ENCODE measurements around the gene NTN3. TPM values are rescaled to one million over a fixed set of nuclear protein-coding genes. Genes with fewer than 3 reads are reported as not detected.

Gene NTN3
- total and polyA plus RNA-seq, 2 of the 4 experiments (the other 2 are of a cell fraction), result 0.18 to 0.38 TPM

GRCh38 chr16:2512735-2513404, 41.8 kb downstream of the NTN3 start:
- ChIA-PET CTCF (no interaction called here), POLR2A (ENCODE audit: unreplicated experiment) (no interaction called here)
- peaks cover 35% of the 10 kb centered on the region for H4K20me1 ChIP-seq (ENCODE audit: insufficient read depth, low read length)
- BruUV-seq (replicated peaks), result no TSS peak
- H4K5ac ChIP-seq (ENCODE audit: low read depth, low read length), result peak overlapping the region; percentile 24; the same call in 1 of the 2 replicates
- H3K18ac ChIP-seq (ENCODE audit: low read depth, low read length), result no peak overlapping the region
- H2AFZ ChIP-seq (replicated peaks; ENCODE audit: low read length, poor library complexity), result peak overlapping the region; percentile 94
- no peaks in the 10 kb centered on the region for H3K9me3 ChIP-seq (ENCODE audit: control insufficient read depth, insufficient read depth, low read length)
- H3K4me2 ChIP-seq (ENCODE audit: low read depth, low read length), result peak overlapping the region; percentile 72
- H3K4me1 ChIP-seq (ENCODE audit: control insufficient read depth, insufficient read depth, low read length), result peaks cover 16% of the 10 kb centered on the region
- peaks cover 19% of the 10 kb centered on the region for H3K9me1 ChIP-seq (ENCODE audit: insufficient read depth, low read length)
- dilution Hi-C loops (cut with HindIII; ENCODE audit: low sequenced_read_pairs, unreplicated experiment), result no loop called here
- peak overlapping the region; percentile 72 to 74 for H4K8ac ChIP-seq (ENCODE audit: low read depth in 2 of 2, low read length in 2 of 2)
- TF ChIP-seq RFX5 (IDR thresholded peaks at IDR 0.05; ENCODE audit: low read depth, low read length), result no peak
- TF ChIP-seq SMC3 (IDR thresholded peaks at IDR 0.05; ENCODE audit: low read depth, low read length), result no peak
- TF ChIP-seq CHD1 (IDR thresholded peaks at IDR 0.05; ENCODE audit: low read depth, low read length), result no peak
- no peak for TF ChIP-seq FOS (IDR thresholded peaks at IDR 0.05; ENCODE audit: low read depth, low read length)
- TF ChIP-seq, protein P1, sequence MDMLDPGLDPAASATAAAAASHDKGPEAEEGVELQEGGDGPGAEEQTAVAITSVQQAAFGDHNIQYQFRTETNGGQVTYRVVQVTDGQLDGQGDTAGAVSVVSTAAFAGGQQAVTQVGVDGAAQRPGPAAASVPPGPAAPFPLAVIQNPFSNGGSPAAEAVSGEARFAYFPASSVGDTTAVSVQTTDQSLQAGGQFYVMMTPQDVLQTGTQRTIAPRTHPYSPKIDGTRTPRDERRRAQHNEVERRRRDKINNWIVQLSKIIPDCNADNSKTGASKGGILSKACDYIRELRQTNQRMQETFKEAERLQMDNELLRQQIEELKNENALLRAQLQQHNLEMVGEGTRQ (IDR thresholded peaks at IDR 0.05; ENCODE audit: low read depth, low read length), result no peak
- no peak for TF ChIP-seq CEBPB (IDR thresholded peaks at IDR 0.05; ENCODE audit: low read depth, low read length)
- TF ChIP-seq NFE2L2 (IDR thresholded peaks at IDR 0.05; ENCODE audit: low read depth, low read length), result no peak
- DNase-seq, result no peak
- H4K91ac ChIP-seq (ENCODE audit: insufficient read depth, low read depth, low read length), result no peak overlapping the region
- no peak overlapping the region for H2BK120ac ChIP-seq (ENCODE audit: low read depth, low read length)
- H2BK20ac ChIP-seq (ENCODE audit: low read depth, low read length), result no peak overlapping the region
- WGBS, 2 experiments (ENCODE audit: extremely low coverage in 2 of 2, insufficient read length in 1 of 2), result 50% methylated on average over 10 of the region's 15 CpGs; no CpG with 5 or more reads in 1 of the 2 experiments
- H3K14ac ChIP-seq (replicated peaks; ENCODE audit: low read depth, low read length), result 0 out of 2 replicates have a peak overlapping the region, but pooled peaks have one; percentile 52
- H2AK5ac ChIP-seq (ENCODE audit: low read depth, low read length), result peak overlapping the region; percentile 40; the same call in 1 of the 2 replicates
- no peak overlapping the region for H3K23ac ChIP-seq (ENCODE audit: low read depth, low read length)
- intact Hi-C loops (cut with micrococcal nuclease), result no loop called here
- peak overlapping the region; percentile 93 for H3K4me3 ChIP-seq (ENCODE audit: insufficient read depth, low read depth, low read length)
- no peak for ATAC-seq (ENCODE audit: low read depth)
- H2BK5ac ChIP-seq (ENCODE audit: low read depth, low read length, poor library complexity, severe bottlenecking), result no peak overlapping the region
- no peaks in the 10 kb centered on the region for H3K27me3 ChIP-seq (ENCODE audit: control insufficient read depth, insufficient read depth, low read length)
- peaks cover 0 to 35% of the 10 kb centered on the region in 2 experiments; a peak in 2 of 4 replicates for H3K79me1 ChIP-seq (ENCODE audit: low read depth in 1 of 2, low read length in 2 of 2)
- no peaks in the 10 kb centered on the region for H3K36me3 ChIP-seq (ENCODE audit: control insufficient read depth, insufficient read depth, low read length)
- no peak overlapping the region for H2BK15ac ChIP-seq (ENCODE audit: low read depth, low read length)
- peak overlapping the region; percentile 71 for H2AK9ac ChIP-seq (replicated peaks; ENCODE audit: low read depth, low read length, poor library complexity)
- no peak overlapping the region for H3K9ac ChIP-seq (ENCODE audit: low read depth, low read length)
- in situ Hi-C loops (cut with MboI; ENCODE audit: low sequenced_read_pairs), result no loop called here
- peak overlapping the region; percentile 40; the same call in 1 of the 2 replicates for H3K4ac ChIP-seq (ENCODE audit: low read depth, low read length)
- no peak overlapping the region for H3K56ac ChIP-seq (ENCODE audit: extremely low read depth, insufficient read depth, low read length)
- H3K27ac ChIP-seq (ENCODE audit: insufficient read depth, low read length), result no peak overlapping the region

Data from IMR-90 (cell line).